Endothelial cell of umbilical vein (primary cell): ENCODE measurements around the gene COL5A3. TPM values are rescaled to one million over a fixed set of nuclear protein-coding genes. Genes with fewer than 3 reads are reported as not detected.

Experiments
- BruUV-seq: library from RNA; stranded (reverse); fragments of 400-500 nt; replicated peaks from 2 replicates; lab custom pipeline; 2021; lab: Mats Ljungman, UMichigan
- CTCF ChIA-PET: fragments of 300-600, 350-600 bp; sonication (Branson Sonifier 250); formaldehyde crosslinking; loops from one replicate; lab custom pipeline; 2021; ENCODE audit warnings: antibody characterized with exemption, inconsistent platforms; lab: Charles Lee
- POLR2A ChIA-PET: fragments of 300-600, 350-600 bp; sonication (Branson Sonifier 250); formaldehyde crosslinking; loops from one replicate; lab custom pipeline; 2021; ENCODE audit warnings: antibody characterized with exemption, inconsistent platforms; lab: Charles Lee
- DNase-seq: peaks from one replicate; pipeline ENCODE4 v3.0.0-alpha.2; 2011; ENCODE audit warnings: low read depth, low spot score
- FAIRE-seq: peaks from 2 replicates; lab custom pipeline; 2011; peaks lifted over from hg19 to GRCh38; lab: Jason Lieb, UNC
- H2AFZ ChIP-seq: 2 replicates; pipeline ENCODE4 v1.6.0; 2012; ENCODE audit warnings: low read depth, low read length, control low read depth, inconsistent platforms
- H3K27ac ChIP-seq: 2 replicates; pipeline ENCODE4 v1.5.1; 2011; ENCODE audit warnings: low read depth, mild to moderate bottlenecking, control low read depth, low read length, moderate library complexity; ENCODE audit not compliant: insufficient read depth
- H3K27me3 ChIP-seq, 2 experiments: 2 replicates each; pipeline versions ENCODE4 v1.6.0 to v1.6.1; 2011; ENCODE audit warnings: low read length in 2 of 2, mixed read lengths in 1 of 2; ENCODE audit not compliant: control insufficient read depth in 2 of 2, insufficient read depth in 2 of 2
- H3K36me3 ChIP-seq, 2 experiments: 2 replicates in 1 of 2; 3 replicates in 1 of 2; pipeline ENCODE4 v1.5.1; 2011; ENCODE audit warnings: low read length in 2 of 2, mild to moderate bottlenecking in 1 of 2, moderate library complexity in 1 of 2; ENCODE audit not compliant: control insufficient read depth in 2 of 2, insufficient read depth in 2 of 2; ENCODE audit errors: extremely low read depth in 1 of 2
- H3K4me1 ChIP-seq: 3 replicates; pipeline ENCODE4 v1.5.1; 2011; ENCODE audit warnings: mild to moderate bottlenecking, low read length; ENCODE audit not compliant: control insufficient read depth, insufficient read depth; ENCODE audit errors: extremely low read depth
- H3K4me2 ChIP-seq: 2 replicates; pipeline ENCODE4 v1.6.1; 2011; ENCODE audit warnings: low read length, control low read depth, mixed read lengths; ENCODE audit not compliant: insufficient read depth
- H3K4me3 ChIP-seq, 3 experiments: fragments of 200-600 bp in 1 of 3; sonication (generic), shearing (Covaris generic) in 1 of 3; replicated peaks in 1 of 3; 2 replicates each; pipeline ENCODE4 v1.5.1; 2011 to 2016; ENCODE audit warnings: control low read depth in 3 of 3, low read length in 3 of 3, mild to moderate bottlenecking in 2 of 3, inconsistent platforms in 1 of 3, low read depth in 1 of 3, moderate library complexity in 1 of 3; ENCODE audit not compliant: insufficient read depth in 1 of 3
- H3K79me2 ChIP-seq: 2 replicates; pipeline ENCODE4 v1.6.0; 2012; ENCODE audit warnings: low read length, inconsistent platforms; ENCODE audit not compliant: control insufficient read depth, insufficient read depth
- H3K9ac ChIP-seq: replicated peaks from 2 replicates; pipeline ENCODE3; 2011; ENCODE audit warnings: low read length, control low read depth; ENCODE audit not compliant: insufficient read depth; ENCODE audit errors: extremely low read depth
- H3K9me1 ChIP-seq: replicated peaks from 3 replicates; pipeline ENCODE4 v1.6.0; 2011; ENCODE audit warnings: mild to moderate bottlenecking, low read length; ENCODE audit not compliant: control insufficient read depth, insufficient read depth; ENCODE audit errors: extremely low read depth
- H3K9me3 ChIP-seq: replicated peaks from 2 replicates; pipeline ENCODE4 v1.5.1; 2012; ENCODE audit warnings: low read length, inconsistent platforms; ENCODE audit not compliant: control insufficient read depth, insufficient read depth
- H4K20me1 ChIP-seq: replicated peaks from 2 replicates; pipeline ENCODE3; 2011; ENCODE audit warnings: mild to moderate bottlenecking, low read length; ENCODE audit not compliant: control insufficient read depth, insufficient read depth; ENCODE audit errors: extremely low read depth
- EZH2 ChIP-seq: IDR thresholded peaks from 2 replicates; pipeline ENCODE4 v1.6.1; 2012; ENCODE audit warnings: borderline replicate concordance, low read depth, mild to moderate bottlenecking, moderate library complexity, low read length, inconsistent platforms; ENCODE audit not compliant: severe bottlenecking
- FOS ChIP-seq: IDR thresholded peaks from 2 replicates; pipeline ENCODE4 v1.6.1; 2011; ENCODE audit warnings: mild to moderate bottlenecking, low read length, moderate library complexity, borderline replicate concordance; ENCODE audit not compliant: insufficient read depth
- GATA2 ChIP-seq: IDR thresholded peaks from 2 replicates; pipeline ENCODE4 v1.7.0; 2011; ENCODE audit warnings: low read depth, mild to moderate bottlenecking, moderate library complexity, mixed read lengths, low read length; ENCODE audit not compliant: insufficient read length, insufficient read depth
- JUN ChIP-seq: IDR thresholded peaks from 2 replicates; pipeline ENCODE4 v1.6.1; 2011; ENCODE audit warnings: borderline replicate concordance, low read depth; ENCODE audit not compliant: insufficient read length, insufficient read depth
- POLR2AphosphoS5 ChIP-seq: IDR thresholded peaks from 2 replicates; pipeline ENCODE4 v1.6.1; 2012; ENCODE audit warnings: low read depth, mild to moderate bottlenecking, control low read depth, low read length, moderate library complexity; ENCODE audit not compliant: insufficient read depth
- dilution Hi-C: fragments of 300-500 bp; cut with MboI; formaldehyde crosslinking; loops from one replicate; pipeline ENCODE4 v1.15.0; 2019; ENCODE audit warnings: low sequenced_read_pairs; ENCODE audit not compliant: extremely low pct_ligation_motif_present
- intact Hi-C: fragments of 100-400 bp; cut with micrococcal nuclease; formaldehyde crosslinking; loops from one replicate; pipeline ENCODE4 v1.10.0; 2022
- polyA plus RNA-seq, 4 experiments: library from polyadenylated mRNA; depleted of rRNA in 3 of 4; stranded (reverse) in 3 of 4; unstranded in 1 of 4; fragments of >200 nt; gene quantifications; 2 replicates each; pipeline versions ENCODE4 v1.2.1 to v1.2.3, GENCODE V29; 2011 to 2012; ENCODE audit warnings: missing spikeins in 1 of 4
- total RNA-seq: library from RNA; stranded (reverse); gene quantifications from 2 replicates; pipeline ENCODE4 v1.2.3, GENCODE V29; 2021
- TF ChIP-seq, protein P1 (sequence below): IDR thresholded peaks from 2 replicates; pipeline ENCODE4 v1.6.1; 2011; ENCODE audit not compliant: insufficient read depth, insufficient read length

The COL5A3 gene
- total and polyA plus RNA-seq, 2 donors (not counting 3 experiments of a cell fraction or from before 2014, with no cell fraction given) = not detected

DNA sequence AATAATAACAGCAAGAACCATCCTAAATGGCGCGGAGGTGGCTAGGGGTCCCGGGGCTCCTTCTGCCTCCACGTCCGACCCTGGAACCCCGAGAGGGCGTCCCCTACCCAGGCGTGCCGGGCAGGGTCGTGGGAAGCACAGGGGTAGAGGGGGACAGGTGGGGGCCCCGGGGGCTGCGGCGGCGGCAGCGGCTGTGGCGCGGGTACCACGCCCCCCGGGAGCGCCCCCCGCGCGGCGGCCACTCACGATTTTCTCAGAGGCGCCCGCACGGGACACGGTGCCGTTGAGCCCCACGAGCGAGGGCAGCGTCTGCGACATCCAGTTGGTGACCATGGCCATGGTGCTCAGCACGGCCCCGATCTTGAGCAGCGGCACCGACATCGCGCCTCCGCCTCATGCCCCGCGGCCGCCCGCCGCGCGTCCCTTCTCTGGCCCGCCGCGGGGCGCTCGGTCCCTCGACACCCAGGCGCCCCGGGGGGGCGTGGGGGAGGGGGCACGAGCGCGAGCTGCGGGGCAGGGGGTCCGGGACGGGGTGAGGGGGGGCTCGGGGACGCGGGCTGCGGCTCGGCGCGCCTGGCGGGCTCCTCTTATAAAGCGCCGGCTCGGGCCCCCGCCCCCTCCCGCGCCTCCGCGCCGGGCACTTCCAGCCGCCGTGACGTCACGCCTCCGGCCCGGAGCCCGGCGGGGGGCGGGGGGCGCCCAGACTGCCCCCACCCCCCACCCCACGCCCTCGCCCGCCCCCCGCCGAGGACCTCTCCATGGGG, 96.9 kb downstream of the COL5A3 start:
- no peaks in the 10 kb centered on the region for H3K9me1 ChIP-seq
- H4K20me1 ChIP-seq = no peaks in the 10 kb centered on the region
- H3K79me2 ChIP-seq = no peaks in the 10 kb centered on the region
- peaks cover 18 to 25% of the 10 kb centered on the region in 2 experiments for H3K27me3 ChIP-seq
- peaks cover 7% of the 10 kb centered on the region for H3K4me1 ChIP-seq
- intact Hi-C loops = loop anchor here (5.0 kb wide), 1 partner anchor 326 kb away; no protein-coding TSS in a partner anchor
- TF ChIP-seq EZH2 = peak; percentile 80
- TF ChIP-seq FOS = no peak
- H3K4me3 ChIP-seq = peak overlapping the region in 1 of 3 experiments; percentile 38
- FAIRE-seq (no peak), DNase-seq (no peak)
- H3K27ac ChIP-seq = no peak overlapping the region
- no peaks in the 10 kb centered on the region for H3K9me3 ChIP-seq
- H3K4me2 ChIP-seq = no peak overlapping the region
- H2AFZ ChIP-seq = peak overlapping the region; percentile 53
- BruUV-seq = no TSS peak
- dilution Hi-C loops = no loop called here
- ChIA-PET POLR2A (no interaction called here), CTCF (no interaction called here)
- H3K36me3 ChIP-seq = no peaks in the 10 kb centered on the region
- H3K9ac ChIP-seq = no peak overlapping the region

DNA sequence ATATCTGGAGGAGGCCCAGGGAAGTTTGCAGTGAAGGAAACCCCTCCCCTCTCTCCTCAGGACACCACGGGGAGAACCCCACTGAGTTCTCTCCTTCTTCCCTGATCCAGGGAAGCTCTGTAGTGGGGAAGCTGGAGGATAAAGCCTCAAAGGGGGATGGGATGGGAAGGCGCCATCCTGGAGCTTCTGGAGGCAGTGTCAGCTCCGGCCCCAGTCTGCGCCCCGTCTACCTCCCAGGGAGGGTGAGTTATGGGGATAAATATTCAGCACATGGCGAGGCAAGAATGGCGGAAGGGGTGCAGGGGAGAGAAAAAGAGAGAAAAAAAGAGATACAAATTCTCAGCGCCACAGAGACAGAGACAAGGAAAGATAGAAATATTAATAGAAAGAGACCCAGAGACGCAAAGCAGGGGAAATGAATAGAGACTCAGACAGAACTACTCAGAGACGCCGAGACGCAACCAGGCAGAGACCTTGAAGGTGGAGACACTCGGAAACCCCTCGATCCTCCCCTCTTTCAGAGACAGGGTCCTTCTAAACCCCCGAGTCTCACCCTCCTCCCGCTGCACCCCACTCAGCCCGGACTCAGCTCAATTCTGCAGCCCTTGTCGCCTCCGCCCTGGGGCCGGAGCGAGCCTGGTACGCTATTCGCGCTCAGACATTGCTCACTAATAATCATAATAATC, 97.6 kb downstream of the COL5A3 start:
- FAIRE-seq (no peak), DNase-seq (no peak)
- dilution Hi-C loops = no loop called here
- intact Hi-C loops = loop anchor here (5.0 kb wide), 1 partner anchor 325 kb away; no protein-coding TSS in a partner anchor
- Histone ChIP-seq H3K4me2 (no peak overlapping the region), H3K79me2 (no peaks in the 10 kb centered on the region), H3K36me3 (no peaks in the 10 kb centered on the region), H4K20me1 (no peaks in the 10 kb centered on the region), H2AFZ (no peak overlapping the region), H3K4me3 (no peak overlapping the region), H3K27ac (no peak overlapping the region), H3K9me3 (no peaks in the 10 kb centered on the region), H3K9ac (no peak overlapping the region), H3K9me1 (no peaks in the 10 kb centered on the region), H3K27me3 (peaks cover 18 to 25% of the 10 kb centered on the region in 2 experiments), H3K4me1 (peaks cover 7% of the 10 kb centered on the region)
- BruUV-seq = no TSS peak
- ChIA-PET POLR2A (no interaction called here), CTCF (interaction anchor here (0.9 kb wide), 1 partner anchor 88 kb away, joined by 3 read pairs; no protein-coding TSS in a partner anchor)
- TF ChIP-seq POLR2AphosphoS5 (no peak), JUN (no peak), FOS (no peak), GATA2 (no peak), EZH2 (peak; percentile 73)
- TF ChIP-seq, protein P1, sequence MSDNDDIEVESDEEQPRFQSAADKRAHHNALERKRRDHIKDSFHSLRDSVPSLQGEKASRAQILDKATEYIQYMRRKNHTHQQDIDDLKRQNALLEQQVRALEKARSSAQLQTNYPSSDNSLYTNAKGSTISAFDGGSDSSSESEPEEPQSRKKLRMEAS = no peak
